ENCODE results near the gene SPATA6L.

- TF ChIP-seq YY1 (IDR thresholded peaks at IDR 0.05; ENCODE audit: low read depth, low read length) (no peak), FOS (IDR thresholded peaks at IDR 0.05; ENCODE audit: borderline replicate concordance, extremely low read depth, insufficient read length) (no peak), CEBPZ (IDR thresholded peaks at IDR 0.05; ENCODE audit: low read depth, low read length) (no peak), CTCF (IDR thresholded peaks at IDR 0.05 in 2 of 3, conservative IDR thresholded peaks at IDR 0.05 in 1 of 3; ENCODE audit: control insufficient read depth in 2 of 3, extremely low read depth in 1 of 3, insufficient read depth in 1 of 3, low read depth in 3 of 3, low read length in 3 of 3) (no peak), EZH2 (IDR thresholded peaks at IDR 0.05; ENCODE audit: borderline replicate concordance, control insufficient read depth, low read depth, low read length) (no peak), NFIC (IDR thresholded peaks at IDR 0.05; ENCODE audit: low read depth, low read length) (no peak), POLR2A (IDR thresholded peaks at IDR 0.05; ENCODE audit: low read depth, low read length) (no peak)
Observed at GRCh38 chr9:4585135-4585534, 81.1 kb downstream of the SPATA6L start.

All from GM12878 (cell line).